Stimulated activated CD8-positive, alpha-beta memory T cell treated with anti-CD3 and anti-CD28 coated beads, Interleukin-2, amount 100 ng/mL, for 48 hours (primary cell): Measurements from ENCODE around the gene CDPF1.

Experiments
- DNase-seq, 2 donors: peaks; one replicate each; pipeline ENCODE4 v3.0.0-alpha.2; 2020; ENCODE audit warnings: low read depth in 2 of 2

The CDPF1 gene

DNA sequence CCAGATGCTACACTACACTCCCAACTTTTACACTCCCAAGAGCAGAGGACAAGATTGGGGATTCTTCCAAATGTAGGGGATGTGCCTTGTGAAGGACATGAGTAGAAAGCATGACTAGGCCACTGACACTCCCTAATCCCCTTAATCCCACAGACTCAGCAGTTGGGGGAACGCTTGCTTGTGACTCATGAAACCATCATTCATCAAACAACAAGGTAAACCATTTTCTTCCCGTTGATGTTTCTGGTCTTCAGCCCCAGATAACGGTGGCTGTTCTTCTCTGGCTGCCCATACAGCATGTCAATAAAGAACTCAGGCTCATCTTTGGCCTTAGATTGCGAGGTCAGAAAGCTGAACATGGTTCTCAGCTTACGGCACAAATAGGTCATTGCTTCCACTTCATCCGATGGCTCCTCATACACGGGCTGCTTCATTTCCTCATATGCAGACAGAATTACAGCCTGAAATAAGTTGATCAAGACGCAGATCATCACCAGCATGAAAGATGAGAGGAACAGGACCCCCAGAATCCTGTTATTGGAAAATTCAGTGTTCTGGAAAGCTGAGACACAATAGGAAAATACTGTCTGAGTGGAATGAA, 6.4 kb upstream of the CDPF1 start:
- DNase-seq: no peak

DNA sequence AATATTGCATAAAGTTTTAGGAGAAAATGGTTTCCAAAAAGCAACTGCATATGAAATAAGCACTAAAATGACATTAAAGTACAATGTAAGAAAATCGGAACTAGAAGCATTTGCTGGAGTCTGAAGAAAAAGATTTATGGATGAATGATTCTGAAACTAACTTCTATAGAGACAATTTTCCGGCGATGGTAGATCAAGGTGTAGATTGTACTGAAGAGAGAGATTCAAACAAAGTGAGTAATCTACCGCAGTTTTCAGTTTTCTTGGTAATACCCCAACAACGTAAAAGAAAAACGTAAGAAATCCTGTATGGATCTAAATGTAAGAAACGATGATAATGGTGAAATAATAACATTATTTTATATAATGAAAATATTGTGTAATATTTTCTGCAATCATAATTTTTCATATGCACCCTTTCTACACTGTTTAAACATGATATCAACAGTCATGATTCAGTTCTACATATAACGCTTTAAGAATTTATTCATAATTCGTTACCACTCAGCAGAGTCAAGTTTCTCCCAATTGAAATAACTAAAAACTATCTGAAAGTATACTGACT, 1.8 kb upstream of the CDPF1 start:
- DNase-seq: no peak

DNA sequence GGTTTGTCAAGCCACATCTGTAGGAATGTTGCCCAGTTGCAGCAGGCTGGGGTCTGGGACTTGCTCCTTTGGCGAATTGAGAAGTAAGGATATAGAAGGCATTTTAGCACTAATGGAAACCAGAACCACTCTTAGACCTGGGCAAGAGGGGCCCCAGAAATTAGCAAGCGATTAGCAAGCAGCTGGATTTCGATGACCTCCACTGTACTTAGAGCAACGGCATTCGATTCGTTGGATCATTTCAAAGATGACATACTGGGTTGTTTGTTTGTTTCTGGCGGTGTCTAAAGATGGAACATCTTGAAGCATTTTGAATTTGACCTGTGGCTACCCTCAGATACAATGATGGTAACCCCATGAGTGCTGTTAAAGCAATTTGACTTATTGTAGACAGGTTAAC, 1.2 kb upstream of the CDPF1 start:
- DNase-seq: no peak

DNA sequence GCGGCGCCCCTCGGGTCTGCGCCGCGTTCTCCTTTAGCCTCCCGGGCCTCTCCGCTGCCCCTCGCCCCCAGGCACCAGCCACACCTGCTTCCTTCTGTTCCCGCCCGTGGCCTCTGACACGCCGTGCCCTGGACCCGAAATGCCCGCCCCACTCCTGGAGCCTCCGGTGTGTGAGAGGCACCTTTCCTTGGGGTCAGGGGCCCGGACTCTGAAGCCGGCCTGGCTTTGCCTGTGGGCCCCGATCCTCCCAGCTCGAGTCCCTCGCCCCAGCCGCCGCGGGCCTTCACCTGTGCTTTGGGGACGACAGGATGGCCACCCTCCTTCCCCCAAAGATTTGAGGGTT, 661 bp upstream of the CDPF1 start:
- DNase-seq: no peak

DNA sequence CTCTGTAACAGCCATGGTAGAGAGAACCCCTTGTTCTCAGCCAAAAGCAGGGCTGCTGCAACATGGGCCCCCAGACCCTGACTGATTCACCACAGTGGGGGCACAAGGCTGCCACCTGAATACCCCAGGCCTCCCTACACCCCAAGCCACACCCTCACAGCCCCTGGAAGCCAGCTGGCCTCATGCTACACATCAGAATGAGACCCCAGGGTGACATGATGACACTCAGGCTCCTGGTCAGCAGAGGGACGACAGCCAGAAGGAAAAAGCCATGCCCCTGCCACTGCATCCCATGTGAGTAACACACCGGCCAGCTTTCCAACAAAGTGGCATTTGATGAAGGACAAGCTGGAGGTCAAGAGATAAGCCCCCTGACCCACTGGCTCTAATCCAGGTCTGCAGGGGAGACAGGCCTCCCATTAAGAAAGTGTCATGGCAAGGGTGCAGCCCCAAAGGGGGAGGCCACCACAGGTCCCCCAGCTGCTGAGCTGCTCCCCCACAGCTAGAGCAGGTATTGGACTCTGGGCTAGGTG, 2.6 kb downstream of the CDPF1 start:
- DNase-seq: no peak

DNA sequence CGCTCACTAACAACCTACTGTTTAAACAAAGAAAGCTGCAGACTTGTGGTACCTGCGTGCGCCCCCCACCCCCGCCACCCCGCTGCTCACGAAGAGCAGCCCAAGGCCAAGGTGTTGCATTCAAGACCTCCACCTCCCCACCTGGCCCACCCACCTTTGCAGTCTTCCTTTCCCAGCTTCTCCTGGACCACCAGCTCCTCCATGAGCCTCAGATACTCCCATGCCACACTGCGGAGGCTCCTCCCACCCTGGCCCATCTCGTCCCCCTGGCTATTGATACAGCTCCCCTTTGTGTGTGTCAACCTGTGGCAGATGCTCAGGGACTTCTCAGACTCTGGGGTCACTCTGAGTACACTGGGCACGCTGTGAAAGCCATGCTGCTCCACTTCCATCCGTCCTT, 3.9 kb downstream of the CDPF1 start:
- DNase-seq: no peak

DNA sequence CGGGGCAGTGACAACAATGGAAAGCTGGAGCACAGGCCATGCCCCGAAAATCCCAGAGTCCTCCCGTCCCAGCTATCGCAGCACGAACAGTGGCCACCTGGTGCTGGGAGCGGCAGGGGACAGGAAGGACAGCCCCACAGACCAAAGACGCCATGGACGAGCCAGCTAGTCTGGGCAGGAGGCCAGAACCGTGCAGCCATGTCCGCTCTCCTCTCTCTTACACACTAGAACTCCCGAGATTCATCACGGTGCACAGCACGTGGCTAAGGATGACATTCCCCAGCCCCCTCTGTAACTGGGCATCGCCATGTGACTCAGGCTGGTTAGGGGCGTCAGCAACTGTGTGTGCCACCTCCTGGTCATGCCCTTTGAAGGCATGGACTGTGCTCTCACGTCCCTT, 4.6 kb downstream of the CDPF1 start:
- DNase-seq: no peak

DNA sequence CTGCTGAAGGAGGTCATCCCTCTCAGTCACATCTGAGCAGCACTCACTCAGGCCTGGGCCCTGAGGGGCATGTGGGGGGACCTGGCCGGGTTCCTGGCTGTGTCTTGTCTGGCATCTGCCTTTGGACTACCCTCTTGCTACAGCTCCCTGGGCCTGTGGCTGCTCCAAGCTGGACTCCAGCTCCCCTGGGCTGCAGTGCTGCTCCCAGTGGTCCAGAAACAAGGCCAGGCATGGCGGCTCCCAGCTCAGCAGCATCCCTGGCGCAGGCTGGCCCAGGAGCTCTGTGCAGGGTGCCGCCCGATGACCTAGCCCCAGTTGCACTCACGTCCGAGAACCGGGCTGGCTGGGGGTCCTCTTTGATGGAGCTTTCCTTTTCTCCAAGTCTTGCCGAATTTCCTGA, 5.3 kb downstream of the CDPF1 start:
- DNase-seq: no peak

DNA sequence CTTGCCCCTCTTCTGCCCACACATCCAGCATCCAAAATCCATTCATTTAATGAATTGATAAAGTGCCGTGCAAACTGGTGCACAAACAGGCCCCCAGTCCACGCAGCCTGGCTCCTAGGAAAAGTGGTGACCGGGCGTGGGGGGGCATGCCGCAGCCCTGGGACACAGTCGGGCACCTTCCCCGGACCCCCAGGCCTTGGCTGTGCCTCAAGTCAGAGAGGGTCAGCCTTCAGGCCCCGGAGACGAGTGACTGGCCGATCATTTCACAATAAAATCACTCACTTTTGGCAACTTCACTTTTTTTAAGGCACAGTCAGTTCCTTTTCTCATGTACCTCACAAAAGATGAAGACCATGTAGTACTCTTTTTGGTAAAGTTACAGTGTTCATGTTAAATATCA, 8.0 kb downstream of the CDPF1 start:
- no peak for DNase-seq

DNA sequence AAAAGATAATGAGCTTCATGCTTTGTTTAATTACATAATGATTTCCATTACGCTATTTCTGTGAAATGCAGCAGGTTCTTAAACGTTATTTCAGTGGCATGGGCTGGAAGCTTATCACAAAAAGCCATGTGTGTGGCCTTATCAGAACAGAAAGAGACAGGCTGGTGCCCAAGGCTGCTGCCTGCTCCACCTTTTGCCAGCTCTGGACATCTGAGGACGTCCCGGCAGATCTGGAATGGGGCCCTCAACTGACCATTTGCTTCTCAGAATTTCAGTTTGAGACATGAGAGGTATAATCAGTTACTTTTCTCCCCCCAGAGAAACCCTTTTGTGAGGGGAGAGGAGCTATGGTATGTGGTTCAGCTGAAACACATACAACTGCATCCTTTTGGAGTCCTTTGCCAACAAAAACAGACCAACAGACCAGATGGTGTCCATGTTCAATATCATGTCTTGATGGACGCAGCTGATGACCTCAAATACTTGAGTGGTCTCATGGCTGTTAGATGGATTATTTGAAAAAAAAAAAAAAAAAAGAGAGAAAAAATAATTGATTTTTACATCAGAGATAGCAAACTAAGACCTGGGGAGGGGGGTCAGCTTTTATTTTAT, 8.6 kb downstream of the CDPF1 start:
- no peak for DNase-seq

DNA sequence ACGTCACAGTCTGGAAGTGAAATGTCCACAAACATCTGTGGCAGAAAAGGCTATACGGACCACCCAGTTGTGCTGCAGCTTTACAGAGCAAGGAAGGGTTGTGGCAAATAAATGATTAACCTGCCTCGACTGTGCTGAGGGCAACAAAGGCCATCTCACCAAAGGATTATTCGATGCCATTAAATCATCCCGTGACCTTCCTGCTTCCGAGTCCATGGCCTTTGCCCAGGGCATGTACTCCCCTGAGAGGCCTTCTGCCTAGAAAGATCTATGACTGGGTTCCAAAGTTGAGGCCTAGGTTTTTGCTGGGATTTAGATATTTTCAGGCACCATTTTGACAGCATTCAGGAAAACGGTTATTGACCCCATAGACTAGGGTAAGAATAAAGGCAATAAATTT, 9.2 kb downstream of the CDPF1 start:
- DNase-seq: no peak

DNA sequence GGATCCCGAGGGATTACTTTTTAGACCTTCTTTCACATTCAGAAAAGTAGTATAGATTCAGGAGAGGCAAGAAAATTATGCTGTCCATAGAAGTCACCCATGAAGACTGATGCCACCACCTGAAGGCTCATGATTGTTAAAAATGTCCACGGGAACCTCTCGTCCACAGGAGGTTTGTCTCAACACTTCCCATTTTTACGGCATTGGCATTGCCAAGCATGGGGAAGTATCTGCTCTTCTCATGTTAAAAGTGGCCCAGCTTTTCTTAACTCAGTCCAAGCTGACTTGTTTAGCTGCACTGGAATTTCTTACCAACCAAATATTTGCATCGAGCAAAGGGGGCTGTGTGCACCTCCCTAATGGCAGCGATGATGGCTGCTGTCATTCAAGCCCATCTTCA, 9.6 kb downstream of the CDPF1 start:
- DNase-seq: no peak

DNA sequence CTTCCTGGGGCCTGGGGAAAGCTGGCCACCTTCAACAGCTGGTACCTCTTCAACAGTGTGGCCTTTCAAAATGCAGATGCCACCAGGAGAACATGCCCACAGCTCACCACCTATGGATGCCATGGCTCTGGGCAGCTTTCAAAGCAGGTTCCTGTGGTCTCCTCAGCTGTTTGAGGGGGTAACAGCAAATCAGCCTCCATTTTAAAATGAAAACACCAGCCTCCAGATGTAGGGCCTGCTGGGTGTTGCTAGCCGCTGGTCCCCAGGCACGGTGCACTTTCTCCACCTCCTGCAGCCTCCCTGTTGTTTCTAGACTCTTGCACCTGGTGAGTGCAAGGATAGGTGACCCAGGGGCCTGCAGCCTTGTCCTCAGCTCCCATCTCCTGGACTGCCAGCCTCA, 10.0 kb downstream of the CDPF1 start:
- DNase-seq: no peak

DNA sequence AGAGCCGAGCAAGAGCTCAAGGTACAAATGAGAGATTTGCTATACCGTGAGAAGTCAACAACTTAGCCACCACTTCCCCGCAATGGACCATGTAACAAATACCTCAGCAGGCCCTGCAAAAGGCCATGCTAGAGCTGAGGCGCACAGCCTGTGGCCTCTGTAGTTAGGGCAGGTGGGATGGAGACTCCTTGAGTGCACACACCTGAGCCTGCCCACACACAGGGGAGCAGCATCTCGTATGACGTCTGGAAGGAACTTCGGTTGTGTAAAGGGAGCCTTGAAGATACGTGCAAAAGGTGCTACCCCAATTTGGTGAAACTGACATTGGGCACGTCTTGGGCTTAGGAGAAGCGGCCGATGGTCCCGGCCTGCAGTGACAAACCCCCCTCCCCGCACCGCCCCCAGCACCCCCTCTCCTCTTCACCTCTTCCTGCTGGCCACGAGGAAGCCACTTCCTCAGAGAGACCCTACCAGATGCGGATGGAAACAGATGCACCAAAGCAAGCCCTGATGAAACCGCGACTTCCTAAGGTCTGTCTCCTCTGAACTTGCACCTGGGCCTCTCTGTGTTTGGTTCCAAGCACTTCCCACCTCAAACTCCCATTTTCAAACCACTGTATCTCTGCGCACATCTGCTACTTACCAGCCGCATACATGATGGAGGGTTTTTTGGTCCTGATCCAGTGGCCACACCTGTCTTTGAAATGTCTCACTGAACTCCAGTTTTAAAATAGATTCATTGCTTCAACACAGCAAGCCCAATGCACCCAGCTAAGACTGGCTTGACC, 10.6 kb downstream of the CDPF1 start:
- DNase-seq: no peak

DNA sequence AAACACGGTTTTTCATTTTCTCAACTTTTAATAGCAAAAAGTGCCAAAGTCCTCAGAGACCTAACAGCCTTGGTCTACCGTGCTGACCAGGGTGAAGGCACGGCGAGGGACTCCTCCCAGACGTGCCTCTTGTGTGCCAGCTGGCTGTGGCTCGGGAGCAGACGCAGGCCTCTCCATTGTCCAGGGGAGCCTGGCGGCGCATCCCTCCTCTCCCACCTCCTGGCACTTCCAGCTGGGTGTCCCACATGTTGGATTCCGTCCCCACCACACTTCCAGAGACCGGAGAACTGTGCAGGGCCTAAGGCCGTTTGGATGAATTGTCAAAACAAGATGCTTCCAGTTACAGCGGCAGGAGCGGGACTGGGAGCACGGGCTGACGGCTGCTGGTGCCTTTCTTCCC, 11.6 kb downstream of the CDPF1 start:
- DNase-seq: no peak

DNA sequence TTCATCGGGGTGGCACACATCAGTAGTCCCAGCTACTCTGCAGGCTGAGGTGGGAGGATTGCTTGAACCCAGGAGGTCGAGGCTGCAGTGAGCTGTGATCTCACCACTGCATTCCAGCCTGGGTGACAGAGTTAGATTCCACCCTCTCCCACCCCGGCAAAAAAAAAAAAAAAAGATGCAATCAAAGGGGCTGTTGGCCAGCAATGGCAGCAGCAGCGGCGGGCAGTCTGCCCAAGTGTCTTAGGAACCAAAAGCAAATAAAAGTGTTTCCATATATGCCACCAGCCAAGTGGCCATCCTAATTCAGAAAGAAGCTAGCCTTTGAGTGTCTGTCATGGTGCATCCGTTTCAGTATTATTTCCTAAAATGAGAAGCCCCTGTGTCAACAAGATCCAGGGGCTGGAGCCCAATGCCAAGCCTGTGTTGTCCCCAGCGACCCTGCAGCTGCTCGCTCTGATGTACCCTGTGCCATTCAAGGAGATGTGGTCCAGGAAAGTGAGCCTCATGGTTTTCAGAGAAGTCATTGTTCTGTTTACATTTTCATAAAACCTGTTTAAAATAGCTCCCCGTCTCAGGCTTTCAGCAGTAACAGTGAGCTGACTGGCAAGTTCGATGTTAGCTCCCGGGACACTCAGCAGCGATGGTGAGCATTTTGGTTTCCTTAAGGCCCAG, 12.5 kb downstream of the CDPF1 start:
- no peak for DNase-seq

DNA sequence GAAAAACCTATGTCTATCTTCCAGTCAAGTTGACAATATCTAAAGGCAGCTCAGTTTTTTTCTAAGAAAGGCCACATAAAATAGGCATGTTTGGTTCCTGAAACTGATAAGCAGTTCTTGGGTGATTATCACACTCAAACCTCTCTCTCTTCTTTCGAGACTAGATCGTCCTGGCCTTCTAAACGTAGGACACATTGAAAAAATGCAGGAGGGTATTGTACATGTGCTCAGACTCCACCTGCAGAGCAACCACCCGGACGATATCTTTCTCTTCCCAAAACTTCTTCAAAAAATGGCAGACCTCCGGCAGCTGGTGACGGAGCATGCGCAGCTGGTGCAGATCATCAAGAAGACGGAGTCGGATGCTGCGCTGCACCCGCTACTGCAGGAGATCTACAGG, 15.1 kb downstream of the CDPF1 start:
- no peak for DNase-seq

DNA sequence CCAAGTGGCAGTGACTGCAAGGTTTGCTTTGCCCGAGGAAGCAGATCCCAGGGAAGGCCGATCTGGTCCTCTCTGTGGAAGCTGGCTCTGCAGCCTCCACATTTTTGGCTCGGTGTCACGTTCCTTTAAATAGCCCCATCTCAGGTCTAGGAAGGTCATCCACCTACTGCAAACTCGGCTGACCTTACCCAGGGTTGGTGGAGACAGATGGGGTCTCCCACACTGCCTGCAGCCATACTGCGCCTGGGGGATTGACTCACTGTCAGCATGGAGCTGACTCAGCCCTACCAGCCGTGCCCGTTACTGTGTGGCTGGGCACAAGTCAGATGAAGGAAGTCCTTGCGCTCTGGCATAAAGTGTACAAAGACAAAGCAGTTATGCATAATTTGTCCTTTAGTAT, 16.9 kb downstream of the CDPF1 start:
- no peak for DNase-seq

DNA sequence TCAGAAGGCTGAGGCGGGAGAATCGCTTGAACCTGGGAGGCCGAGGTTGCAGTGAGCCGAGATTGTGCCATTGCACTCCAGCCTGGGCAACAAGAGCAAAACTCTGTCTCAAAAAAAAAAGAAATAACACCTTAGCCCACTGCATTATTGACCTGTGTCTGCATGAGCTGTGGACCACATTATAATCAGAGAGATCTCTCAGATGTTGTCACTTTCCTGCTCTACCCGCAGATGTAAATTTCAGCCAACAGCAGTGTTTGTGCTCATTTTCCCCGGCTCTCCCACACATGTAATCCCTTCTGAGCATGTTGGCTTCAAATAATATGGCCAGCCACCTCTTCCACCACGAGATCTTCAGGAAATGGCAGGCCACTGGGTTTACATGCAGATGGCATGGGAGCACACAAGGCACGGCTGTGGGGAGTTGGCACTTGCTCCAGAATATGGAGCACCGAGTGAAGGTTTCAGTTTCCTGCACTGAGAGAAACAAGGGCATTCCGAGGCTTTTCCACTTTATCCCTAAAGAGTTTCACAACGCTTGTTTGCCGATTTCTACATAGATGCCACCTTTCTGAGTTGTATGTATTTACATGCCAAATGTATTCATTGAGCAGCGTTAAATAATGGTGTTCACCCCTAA, 19.7 kb downstream of the CDPF1 start:
- DNase-seq: no peak

DNA sequence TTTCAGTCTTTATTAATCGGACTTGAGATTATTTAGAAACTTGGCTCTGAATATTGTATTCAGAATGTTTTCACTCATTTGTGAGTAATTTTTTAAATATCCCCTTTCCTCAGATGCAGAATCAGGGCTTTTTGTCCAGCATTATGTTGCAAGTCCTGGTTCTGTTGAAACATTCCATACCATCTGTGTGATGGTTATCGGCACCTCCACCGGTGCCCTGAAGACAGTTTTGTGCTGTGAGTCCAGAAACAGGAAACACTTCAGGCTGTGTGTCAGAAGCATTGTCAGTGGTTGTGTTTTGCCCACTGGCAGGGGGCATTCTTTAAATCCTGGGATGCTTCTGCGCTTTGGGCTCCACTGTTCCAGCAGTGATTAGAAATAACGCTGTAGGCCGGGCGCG, 20.4 kb downstream of the CDPF1 start:
- DNase-seq: no peak

DNA sequence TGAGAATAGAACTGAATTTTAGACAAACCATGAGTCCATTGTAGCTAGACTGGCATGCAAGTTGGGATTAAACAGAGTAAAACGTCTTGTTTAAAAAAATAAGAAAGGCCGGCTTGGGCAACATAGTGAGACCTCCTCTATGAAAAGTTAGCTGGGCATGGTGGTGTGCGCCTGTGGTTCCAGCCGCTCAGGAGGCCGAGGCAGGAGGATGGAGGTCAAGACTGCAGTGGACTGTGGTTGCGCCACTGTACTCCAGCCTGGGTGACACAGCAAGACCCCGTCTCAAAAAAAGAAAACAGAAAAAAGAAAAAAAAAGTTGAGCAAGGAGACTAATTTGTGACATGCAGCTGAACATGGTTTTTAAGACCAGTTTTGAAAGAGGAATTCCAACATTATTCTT, 23.5 kb downstream of the CDPF1 start:
- no peak for DNase-seq

DNA sequence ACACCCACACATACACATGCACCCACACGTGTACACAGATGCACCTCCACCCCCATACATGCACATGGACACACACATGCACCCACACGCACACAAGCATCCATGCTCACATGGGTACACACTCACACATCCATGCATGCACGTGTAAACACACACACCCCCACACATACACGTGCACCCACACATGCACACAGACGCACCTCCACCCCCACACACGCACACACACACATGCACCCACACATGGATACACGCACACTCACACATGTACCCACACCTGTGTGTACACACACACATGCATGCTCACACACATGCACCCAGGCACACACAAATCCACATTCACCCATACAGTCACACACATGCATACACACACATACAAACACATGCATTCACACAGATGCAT, 24.5 kb downstream of the CDPF1 start:
- no peak for DNase-seq
